Measurements from ENCODE around the gene ARHGAP24.

- TF ChIP-seq TCF12 (IDR thresholded peaks at IDR 0.05; ENCODE audit: low read depth), result no peak
- TF ChIP-seq EP300 (IDR thresholded peaks at IDR 0.05; ENCODE audit: borderline replicate concordance), result no peak
- TF ChIP-seq TAF1 (IDR thresholded peaks at IDR 0.05; ENCODE audit: low read depth), result no peak
- no peak for TF ChIP-seq RAD21 (IDR thresholded peaks at IDR 0.05; ENCODE audit: low read depth)
- no peak for TF ChIP-seq YY1 (IDR thresholded peaks at IDR 0.05; ENCODE audit: low read depth)
- TF ChIP-seq CEBPB (IDR thresholded peaks at IDR 0.05), result no peak
- no peak for TF ChIP-seq CREB1 (IDR thresholded peaks at IDR 0.05; ENCODE audit: low read depth)
- no peak for TF ChIP-seq MAX (IDR thresholded peaks at IDR 0.05)
- no peak for TF ChIP-seq NFIC (IDR thresholded peaks at IDR 0.05)
- TF ChIP-seq ZBTB7A (IDR thresholded peaks at IDR 0.05; ENCODE audit: low read depth), result no peak
- TF ChIP-seq, protein P1, sequence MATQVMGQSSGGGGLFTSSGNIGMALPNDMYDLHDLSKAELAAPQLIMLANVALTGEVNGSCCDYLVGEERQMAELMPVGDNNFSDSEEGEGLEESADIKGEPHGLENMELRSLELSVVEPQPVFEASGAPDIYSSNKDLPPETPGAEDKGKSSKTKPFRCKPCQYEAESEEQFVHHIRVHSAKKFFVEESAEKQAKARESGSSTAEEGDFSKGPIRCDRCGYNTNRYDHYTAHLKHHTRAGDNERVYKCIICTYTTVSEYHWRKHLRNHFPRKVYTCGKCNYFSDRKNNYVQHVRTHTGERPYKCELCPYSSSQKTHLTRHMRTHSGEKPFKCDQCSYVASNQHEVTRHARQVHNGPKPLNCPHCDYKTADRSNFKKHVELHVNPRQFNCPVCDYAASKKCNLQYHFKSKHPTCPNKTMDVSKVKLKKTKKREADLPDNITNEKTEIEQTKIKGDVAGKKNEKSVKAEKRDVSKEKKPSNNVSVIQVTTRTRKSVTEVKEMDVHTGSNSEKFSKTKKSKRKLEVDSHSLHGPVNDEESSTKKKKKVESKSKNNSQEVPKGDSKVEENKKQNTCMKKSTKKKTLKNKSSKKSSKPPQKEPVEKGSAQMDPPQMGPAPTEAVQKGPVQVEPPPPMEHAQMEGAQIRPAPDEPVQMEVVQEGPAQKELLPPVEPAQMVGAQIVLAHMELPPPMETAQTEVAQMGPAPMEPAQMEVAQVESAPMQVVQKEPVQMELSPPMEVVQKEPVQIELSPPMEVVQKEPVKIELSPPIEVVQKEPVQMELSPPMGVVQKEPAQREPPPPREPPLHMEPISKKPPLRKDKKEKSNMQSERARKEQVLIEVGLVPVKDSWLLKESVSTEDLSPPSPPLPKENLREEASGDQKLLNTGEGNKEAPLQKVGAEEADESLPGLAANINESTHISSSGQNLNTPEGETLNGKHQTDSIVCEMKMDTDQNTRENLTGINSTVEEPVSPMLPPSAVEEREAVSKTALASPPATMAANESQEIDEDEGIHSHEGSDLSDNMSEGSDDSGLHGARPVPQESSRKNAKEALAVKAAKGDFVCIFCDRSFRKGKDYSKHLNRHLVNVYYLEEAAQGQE (IDR thresholded peaks at IDR 0.05; ENCODE audit: low read depth), result no peak
- TF ChIP-seq FOXM1 (IDR thresholded peaks at IDR 0.05; ENCODE audit: borderline replicate concordance, low read depth), result no peak
- TF ChIP-seq USF1 (IDR thresholded peaks at IDR 0.05), result no peak
Measured at GRCh38 chr4:85961887-85962286, 486.9 kb downstream of the ARHGAP24 start.
